H1 (cell line): Measurements from ENCODE around the gene TLCD2. TPM values are rescaled to one million over a fixed set of nuclear protein-coding genes. Genes with fewer than 3 reads are reported as not detected.

Experiments used
- CTCF ChIA-PET: fragments of 300-600 bp; sonication (Branson Sonifier 250); formaldehyde crosslinking; loops from one replicate; lab custom pipeline; 2021; ENCODE audit not compliant: partially characterized antibody; lab: Charles Lee
- POLR2A ChIA-PET: fragments of 300-600 bp; sonication (Branson Sonifier 250); formaldehyde crosslinking; loops from one replicate; lab custom pipeline; 2021; ENCODE audit warnings: inconsistent platforms; ENCODE audit not compliant: partially characterized antibody; lab: Charles Lee
- DNase-seq, 2 experiments: peaks; one replicate each; pipeline versions ENCODE4 v3.0.0 to v3.0.0-alpha.2; 2010 to 2022; ENCODE audit warnings: low spot score in 2 of 2, low read depth in 1 of 2, mixed read lengths in 1 of 2
- FAIRE-seq: peaks from 2 replicates; lab custom pipeline; 2011; peaks lifted over from hg19 to GRCh38; lab: Jason Lieb, UNC
- H2AFZ ChIP-seq: 2 replicates; pipeline ENCODE4 v1.8.1; 2012; ENCODE audit warnings: low read length, inconsistent platforms
- H2AK5ac ChIP-seq: 2 replicates; pipeline ENCODE4 v1.6.1; 2013; ENCODE audit warnings: low read depth, low read length
- H2BK120ac ChIP-seq: replicated peaks from 2 replicates; pipeline ENCODE3; 2013; ENCODE audit warnings: low read depth, low read length, inconsistent platforms
- H2BK12ac ChIP-seq: 2 replicates; pipeline ENCODE4 v1.6.1; 2013; ENCODE audit warnings: low read depth, low read length
- H2BK15ac ChIP-seq: 2 replicates; pipeline ENCODE4 v1.6.1; 2013; ENCODE audit warnings: low read length
- H2BK20ac ChIP-seq: 2 replicates; pipeline ENCODE4 v1.6.1; 2013; ENCODE audit warnings: low read length
- H2BK5ac ChIP-seq: 2 replicates; pipeline ENCODE4 v1.6.1; 2013; ENCODE audit warnings: low read depth, low read length
- H3K14ac ChIP-seq: 2 replicates; pipeline ENCODE4 v1.6.1; 2013; ENCODE audit warnings: inconsistent platforms; ENCODE audit not compliant: insufficient read length
- H3K18ac ChIP-seq: 2 replicates; pipeline ENCODE4 v1.6.1; 2013; ENCODE audit warnings: low read length; ENCODE audit errors: extremely low read depth
- H3K23ac ChIP-seq: 2 replicates; pipeline ENCODE4 v1.6.1; 2013; ENCODE audit warnings: inconsistent platforms; ENCODE audit not compliant: insufficient read length
- H3K23me2 ChIP-seq: 2 replicates; pipeline ENCODE4 v1.6.1; 2013; ENCODE audit warnings: low read depth, low read length
- H3K27ac ChIP-seq: 2 replicates; pipeline ENCODE4 v1.6.1; 2011; ENCODE audit warnings: low read depth, low read length, inconsistent platforms
- H3K27me3 ChIP-seq, 4 experiments: replicated peaks in 1 of 4; 1 replicate in 1 of 4; 2 replicates in 3 of 4; pipeline versions ENCODE4 v1.6.1 to v1.8.1; 2011 to 2013; ENCODE audit warnings: low read length in 3 of 4, mild to moderate bottlenecking in 3 of 4, inconsistent platforms in 2 of 4, mixed read lengths in 2 of 4, moderate library complexity in 1 of 4; ENCODE audit not compliant: control insufficient read depth in 3 of 4, insufficient read depth in 3 of 4; ENCODE audit errors: extremely low read depth in 1 of 4
- H3K36me3 ChIP-seq, 4 experiments: 2 replicates each; pipeline versions ENCODE4 v1.6.1 to v1.8.1; 2011 to 2013; ENCODE audit warnings: mild to moderate bottlenecking in 4 of 4, low read length in 3 of 4, moderate library complexity in 2 of 4, control low read depth in 1 of 4, inconsistent platforms in 1 of 4; ENCODE audit not compliant: insufficient read depth in 4 of 4, control insufficient read depth in 2 of 4
- H3K4ac ChIP-seq: replicated peaks from 2 replicates; pipeline ENCODE3; 2013; ENCODE audit warnings: low read length, low read depth, mixed read lengths, inconsistent platforms; ENCODE audit not compliant: insufficient read length
- H3K4me1 ChIP-seq, 4 experiments: replicated peaks in 1 of 4; 1 replicate in 1 of 4; 2 replicates in 3 of 4; pipeline versions ENCODE4 v1.6.1 to v1.8.1; 2011 to 2013; ENCODE audit warnings: low read length in 3 of 4, inconsistent platforms in 2 of 4, mixed read lengths in 1 of 4; ENCODE audit not compliant: insufficient read depth in 4 of 4, control insufficient read depth in 3 of 4
- H3K4me2 ChIP-seq, 2 experiments: 2 replicates each; pipeline versions ENCODE4 v1.6.1 to v1.8.1; 2011 to 2013; ENCODE audit warnings: low read depth in 2 of 2, low read length in 2 of 2, control low read depth in 1 of 2, inconsistent platforms in 1 of 2, mild to moderate bottlenecking in 1 of 2; ENCODE audit not compliant: insufficient read depth in 1 of 2
- H3K4me3 ChIP-seq, 4 experiments: fragments of 200-600, 300-600 bp in 1 of 4; sonication (generic), shearing (Covaris generic), sonication (Bioruptor Twin) in 1 of 4; 2 replicates each; pipeline versions ENCODE4 v1.5.1 to v1.8.1; 2011 to 2016; ENCODE audit warnings: low read length in 4 of 4, low read depth in 3 of 4, control low read depth in 2 of 4, inconsistent platforms in 2 of 4, mild to moderate bottlenecking in 2 of 4, mixed read lengths in 1 of 4, moderate library complexity in 1 of 4; ENCODE audit not compliant: insufficient read depth in 2 of 4; ENCODE audit errors: extremely low read depth in 1 of 4
- H3K56ac ChIP-seq: replicated peaks from 2 replicates; pipeline ENCODE3; 2013; ENCODE audit warnings: low read depth, mild to moderate bottlenecking, mixed read lengths, low read length, inconsistent platforms; ENCODE audit not compliant: insufficient read length
- H3K79me1 ChIP-seq: 2 replicates; pipeline ENCODE4 v1.6.1; 2013; ENCODE audit warnings: low read depth, low read length, control low read depth
- H3K79me2 ChIP-seq, 2 experiments: 2 replicates each; pipeline versions ENCODE4 v1.6.1 to v1.8.1; 2012 to 2013; ENCODE audit warnings: low read length in 2 of 2, mild to moderate bottlenecking in 2 of 2, inconsistent platforms in 1 of 2; ENCODE audit not compliant: insufficient read depth in 2 of 2, control insufficient read depth in 1 of 2
- H3K9ac ChIP-seq, 4 experiments: replicated peaks in 1 of 4; 1 replicate in 1 of 4; 2 replicates in 3 of 4; pipeline versions ENCODE4 v1.6.1 to v1.8.1; 2011 to 2013; ENCODE audit warnings: low read depth in 3 of 4, low read length in 3 of 4, control low read depth in 2 of 4, mild to moderate bottlenecking in 2 of 4, moderate library complexity in 2 of 4, inconsistent platforms in 1 of 4; ENCODE audit errors: extremely low read depth in 1 of 4
- H3K9me3 ChIP-seq, 2 experiments: 2 replicates each; pipeline versions ENCODE4 v1.6.1 to v1.8.1; 2012 to 2013; ENCODE audit warnings: mild to moderate bottlenecking in 2 of 2, moderate library complexity in 2 of 2, control low read depth in 1 of 2, inconsistent platforms in 1 of 2, low read depth in 1 of 2, low read length in 1 of 2, mixed read lengths in 1 of 2; ENCODE audit not compliant: insufficient read depth in 2 of 2
- H4K20me1 ChIP-seq, 2 experiments: replicated peaks in 1 of 2; 2 replicates each; pipeline versions ENCODE3 to v1.8.1; 2011 to 2013; ENCODE audit warnings: inconsistent platforms in 2 of 2, low read length in 2 of 2, mild to moderate bottlenecking in 1 of 2; ENCODE audit not compliant: insufficient read depth in 2 of 2, control insufficient read depth in 1 of 2
- H4K5ac ChIP-seq: 2 replicates; pipeline ENCODE4 v1.6.1; 2013; ENCODE audit warnings: low read length, low read depth, mixed read lengths, inconsistent platforms; ENCODE audit not compliant: insufficient read length
- H4K8ac ChIP-seq: 2 replicates; pipeline ENCODE4 v1.8.0; 2013; ENCODE audit warnings: mild to moderate bottlenecking, moderate library complexity, low read length, inconsistent platforms; ENCODE audit not compliant: insufficient read depth; ENCODE audit errors: extremely low read depth
- H4K91ac ChIP-seq: replicated peaks from 2 replicates; pipeline ENCODE3; 2013; ENCODE audit warnings: low read length, mixed read lengths, inconsistent platforms; ENCODE audit not compliant: insufficient read length
- ASH2L ChIP-seq: fragments of 200-600, 300-600 bp; sonication (generic); IDR thresholded peaks from one replicate; pipeline ENCODE4 v1.7.1; 2017; ENCODE audit warnings: low read length
- CBX5 ChIP-seq: fragments of 300-800, 300-1000 bp; sonication (generic); IDR thresholded peaks from 2 replicates; pipeline ENCODE4 v1.7.1; 2016; ENCODE audit warnings: antibody characterized with exemption, low read length, low read depth
- SP2 ChIP-seq: IDR thresholded peaks from 2 replicates; pipeline ENCODE4 v1.6.1; 2012; ENCODE audit warnings: mild to moderate bottlenecking, low read length, inconsistent platforms
- WGBS, 2 experiments: shearing (Covaris generic) in 1 of 2; methylation state at CpG; one replicate each; pipeline versions ENCODE4 v1.1.6 to v1.1.7; 2013 to 2015; ENCODE audit warnings: low lambda C conversion rate in 2 of 2, mixed read lengths in 2 of 2, inconsistent platforms in 1 of 2, low coverage in 1 of 2, missing lambda C conversion rate in 1 of 2; ENCODE audit not compliant: insufficient replicate concordance in 2 of 2, insufficient coverage in 1 of 2, insufficient read length in 1 of 2; ENCODE audit errors: extremely low coverage in 1 of 2, missing lambda C conversion rate in 1 of 2; 5-methylcytosine and 5-hydroxymethylcytosine counted together
- polyA plus RNA-seq, 7 experiments: library from polyadenylated mRNA; depleted of rRNA in 3 of 7; stranded (reverse) in 5 of 7; unstranded in 2 of 7; fragments of >200 nt in 5 of 7; fragments of 200-250 nt in 2 of 7; gene quantifications; 1 replicate in 5 of 7; 2 replicates in 1 of 7; 4 replicates in 1 of 7; pipeline versions ENCODE4 v1.2.1 to v1.2.3, GENCODE V29; 2011 to 2013; ENCODE audit warnings: missing spikeins in 2 of 7, mixed read lengths in 2 of 7
- total RNA-seq: library from RNA; stranded (reverse); fragmentation: NEBNext Ultra II Directional; extraction: Animal tissue kit (Norgen Biotek cat#: 25700); gene quantifications from 2 replicates; pipeline ENCODE4 v1.2.1, GENCODE V29; 2021

Gene TLCD2
- total and polyA plus RNA-seq, 2 of the 8 experiments (the other 6 are each of a cell fraction or from before 2014, with no cell fraction given) = 0.47 to 1.4 TPM

- DNase-seq (no peak), FAIRE-seq (no peak)
- peaks cover 3% of the 10 kb centered on the region; the same call in 1 of the 2 replicates for H3K23me2 ChIP-seq
- H4K5ac ChIP-seq = no peak overlapping the region
- no peak overlapping the region for H4K8ac ChIP-seq
- H3K23ac ChIP-seq = no peak overlapping the region
- H3K14ac ChIP-seq = no peak overlapping the region
- ChIA-PET POLR2A (interaction anchor here (0.9 to 1.7 kb wide), 3 partner anchors 8 to 21 kb away, joined by 3 to 8 read pairs (median 6); no protein-coding TSS in a partner anchor), CTCF (interaction anchor here (1.1 to 2.6 kb wide), 3 partner anchors 9 to 33 kb away, joined by 3 to 9 read pairs (median 8); no protein-coding TSS in a partner anchor)
- no peaks in the 10 kb centered on the region for H3K79me1 ChIP-seq
- H2BK12ac ChIP-seq = no peak overlapping the region
- no peak for TF ChIP-seq ASH2L
- TF ChIP-seq SP2 = no peak
- no peak for TF ChIP-seq CBX5
- no peak overlapping the region for H3K4ac ChIP-seq
- H3K27ac ChIP-seq = no peak overlapping the region
- H3K36me3 ChIP-seq = no peaks in the 10 kb centered on the region
- H2BK5ac ChIP-seq = no peak overlapping the region
- no peak overlapping the region for H3K18ac ChIP-seq
- H2AK5ac ChIP-seq = no peak overlapping the region
- 91% methylated on average over 7 of the region's 7 CpGs; no CpG with 5 or more reads in 1 of the 2 experiments for WGBS, 2 experiments
- H3K79me2 ChIP-seq = no peaks in the 10 kb centered on the region
- no peak overlapping the region for H3K4me3 ChIP-seq
- H3K9ac ChIP-seq = no peak overlapping the region
- H3K27me3 ChIP-seq = peaks cover 0 to 2% (median 0%) of the 10 kb centered on the region in 4 experiments; a peak in 1 of 7 replicates
- no peak overlapping the region for H2BK15ac ChIP-seq
- no peak overlapping the region for H2AFZ ChIP-seq
- H3K56ac ChIP-seq = no peak overlapping the region
- H3K9me3 ChIP-seq = no peaks in the 10 kb centered on the region
- no peak overlapping the region for H3K4me2 ChIP-seq
- H2BK20ac ChIP-seq = 0 out of 2 replicates have a peak overlapping the region, but pooled peaks have one; percentile 32
- peaks cover 0 to 5% (median 0%) of the 10 kb centered on the region in 4 experiments; a peak in 3 of 7 replicates for H3K4me1 ChIP-seq
- no peak overlapping the region for H2BK120ac ChIP-seq
- H4K91ac ChIP-seq = no peak overlapping the region
- no peaks in the 10 kb centered on the region for H4K20me1 ChIP-seq
These were observed 5.2 kb downstream of the TLCD2 start for GRCh38 chr17:1705004-1705403.
